Esophagus (tissue), 2 donors: ENCODE results near the gene MLYCD. TPM values are rescaled to one million over a fixed set of nuclear protein-coding genes. Genes with fewer than 3 reads are reported as not detected.
"Not testable (repeated sequence)": the region's sequence is repeated elsewhere in the genome, so short reads cannot be mapped to it uniquely, and the experiment has no call there.

ENCODE experiments used
- H3K27ac ChIP-seq, 2 donors: one replicate each; pipeline ENCODE4 v1.5.1; 2013; ENCODE audit warnings: low read depth in 2 of 2, mild to moderate bottlenecking in 2 of 2, inconsistent platforms in 1 of 2, low read length in 1 of 2, moderate library complexity in 1 of 2
- H3K27me3 ChIP-seq, 2 donors: one replicate each; pipeline ENCODE4 v1.6.1; 2013; ENCODE audit warnings: low read length in 2 of 2, control low read depth in 1 of 2, mild to moderate bottlenecking in 1 of 2; ENCODE audit not compliant: insufficient read depth in 2 of 2, control insufficient read depth in 1 of 2
- H3K36me3 ChIP-seq, 2 donors: one replicate each; pipeline ENCODE4 v1.6.1; 2013; ENCODE audit warnings: low read length in 1 of 2; ENCODE audit not compliant: control insufficient read depth in 2 of 2, insufficient read depth in 2 of 2
- H3K4me1 ChIP-seq, 2 donors: one replicate each; pipeline ENCODE4 v1.6.1; 2013; ENCODE audit warnings: low read length in 1 of 2; ENCODE audit not compliant: control insufficient read depth in 2 of 2, insufficient read depth in 2 of 2
- H3K4me3 ChIP-seq, 2 donors: one replicate each; pipeline ENCODE4 v1.5.1; 2013; ENCODE audit warnings: low read length in 2 of 2, mild to moderate bottlenecking in 2 of 2, low read depth in 1 of 2, moderate library complexity in 1 of 2
- H3K9me3 ChIP-seq, 2 donors: one replicate each; pipeline ENCODE4 v1.6.1; 2013; ENCODE audit warnings: mild to moderate bottlenecking in 2 of 2, low read depth in 1 of 2, low read length in 1 of 2, moderate library complexity in 1 of 2; ENCODE audit not compliant: control insufficient read depth in 2 of 2, insufficient read depth in 1 of 2
- WGBS, 2 donors: extraction: QIAGEN DNeasy Blood & Tissue Kit; methylation state at CpG; one replicate each; pipeline ENCODE4 v1.1.7; 2013; 5-methylcytosine and 5-hydroxymethylcytosine counted together
- polyA plus RNA-seq, 2 donors: library from polyadenylated mRNA; stranded (reverse); fragments of 200-250 nt; gene quantifications; one replicate each; pipeline ENCODE4 v1.2.3, GENCODE V29; 2013
- donor health status: healthy with polysubstance abuse.
- donor health status: Bipolar disorder and iron deficiency.

The MLYCD gene
- polyA plus RNA-seq, 2 donors, result 1.6 to 2.4 TPM

DNA sequence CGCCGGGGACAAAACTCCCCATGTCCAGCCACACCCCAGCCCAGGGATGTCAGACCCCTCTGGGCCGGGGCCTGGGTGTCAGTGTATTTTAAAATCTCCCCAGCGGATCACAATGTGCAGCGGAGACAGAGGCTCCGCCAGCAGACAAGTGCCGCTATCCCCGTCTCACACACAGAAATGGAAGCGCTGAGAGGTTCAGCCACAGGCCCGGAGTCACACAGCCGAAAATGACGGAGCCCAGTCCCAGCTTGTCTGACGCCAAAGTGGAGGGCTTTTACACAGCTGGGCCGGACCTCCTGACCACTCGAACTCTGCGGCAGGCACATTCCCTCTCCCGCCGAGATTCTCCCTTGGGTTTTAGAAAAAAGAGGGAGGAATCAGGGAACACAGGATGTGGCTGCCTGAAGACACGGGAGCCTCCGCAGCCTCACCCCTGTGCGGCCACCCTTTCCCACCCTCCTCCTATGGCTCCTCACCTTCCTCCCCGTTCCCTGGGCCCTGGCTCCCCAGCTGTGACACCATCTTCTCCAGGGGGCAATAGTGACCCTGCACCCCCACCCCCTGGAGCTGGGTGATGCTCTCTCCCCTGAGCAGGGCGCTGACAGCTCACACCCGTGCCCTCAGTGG is 47.4 kb downstream of the MLYCD start:
- Histone ChIP-seq H3K27me3 (no peaks in the 10 kb centered on the region), H3K27ac (no peak overlapping the region), H3K36me3 (no peaks in the 10 kb centered on the region), H3K4me3 (no peak overlapping the region), H3K4me1 (peaks cover 6 to 7% of the 10 kb centered on the region in 2 donors), H3K9me3 (no peaks in the 10 kb centered on the region)
- 85 to 86% methylated on average over 24 of the region's 24 CpGs for WGBS, 2 donors

- 66% methylated on average over 21 of the region's 21 CpGs for WGBS, 2 donors
- H3K27ac ChIP-seq, result no peak overlapping the region
- no peaks in the 10 kb centered on the region for H3K27me3 ChIP-seq
- no peaks in the 10 kb centered on the region for H3K9me3 ChIP-seq
- no peaks in the 10 kb centered on the region for H3K36me3 ChIP-seq
- no peak overlapping the region for H3K4me3 ChIP-seq
- H3K4me1 ChIP-seq, result peaks cover 6 to 7% of the 10 kb centered on the region in 2 donors
Measured at GRCh38 chr16:83946781-83947566, 48.1 kb downstream of the MLYCD start.

DNA sequence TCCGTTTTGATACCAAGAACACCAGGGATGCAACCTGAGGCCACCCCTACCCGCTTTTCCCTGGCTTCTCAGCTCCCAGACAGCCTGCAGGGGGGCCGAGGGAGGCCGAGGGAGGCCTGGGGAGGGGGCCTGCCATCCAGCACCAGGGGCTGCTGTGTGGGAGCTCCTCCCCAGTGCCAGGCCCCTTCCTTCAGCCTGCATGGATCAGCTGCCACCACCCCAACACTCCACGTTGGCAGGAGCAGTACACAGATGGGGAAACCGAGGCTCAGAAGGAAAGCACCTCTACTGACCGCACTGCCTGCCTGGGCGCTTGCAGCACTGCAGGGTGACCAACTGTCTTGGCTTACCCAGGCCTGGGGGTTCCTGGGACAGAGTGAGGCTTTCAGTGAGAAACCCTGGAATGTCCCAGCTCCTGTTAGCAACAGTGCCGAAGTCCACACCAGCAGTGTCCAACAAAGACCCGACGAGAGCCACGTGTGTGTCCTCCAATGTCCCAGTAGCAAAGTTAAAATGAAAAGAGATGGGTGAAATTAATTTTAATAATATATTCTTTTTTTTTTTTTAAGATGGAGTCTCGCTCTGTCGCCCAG is 48.8 kb downstream of the MLYCD start:
- H3K4me3 ChIP-seq, result no peak overlapping the region
- no peaks in the 10 kb centered on the region for H3K9me3 ChIP-seq
- WGBS, 2 donors, result 88 to 93% methylated on average over 14 of the region's 14 CpGs
- no peaks in the 10 kb centered on the region for H3K27me3 ChIP-seq
- no peaks in the 10 kb centered on the region for H3K36me3 ChIP-seq
- H3K4me1 ChIP-seq, result peaks cover 6 to 9% of the 10 kb centered on the region in 2 donors
- no peak overlapping the region for H3K27ac ChIP-seq

DNA sequence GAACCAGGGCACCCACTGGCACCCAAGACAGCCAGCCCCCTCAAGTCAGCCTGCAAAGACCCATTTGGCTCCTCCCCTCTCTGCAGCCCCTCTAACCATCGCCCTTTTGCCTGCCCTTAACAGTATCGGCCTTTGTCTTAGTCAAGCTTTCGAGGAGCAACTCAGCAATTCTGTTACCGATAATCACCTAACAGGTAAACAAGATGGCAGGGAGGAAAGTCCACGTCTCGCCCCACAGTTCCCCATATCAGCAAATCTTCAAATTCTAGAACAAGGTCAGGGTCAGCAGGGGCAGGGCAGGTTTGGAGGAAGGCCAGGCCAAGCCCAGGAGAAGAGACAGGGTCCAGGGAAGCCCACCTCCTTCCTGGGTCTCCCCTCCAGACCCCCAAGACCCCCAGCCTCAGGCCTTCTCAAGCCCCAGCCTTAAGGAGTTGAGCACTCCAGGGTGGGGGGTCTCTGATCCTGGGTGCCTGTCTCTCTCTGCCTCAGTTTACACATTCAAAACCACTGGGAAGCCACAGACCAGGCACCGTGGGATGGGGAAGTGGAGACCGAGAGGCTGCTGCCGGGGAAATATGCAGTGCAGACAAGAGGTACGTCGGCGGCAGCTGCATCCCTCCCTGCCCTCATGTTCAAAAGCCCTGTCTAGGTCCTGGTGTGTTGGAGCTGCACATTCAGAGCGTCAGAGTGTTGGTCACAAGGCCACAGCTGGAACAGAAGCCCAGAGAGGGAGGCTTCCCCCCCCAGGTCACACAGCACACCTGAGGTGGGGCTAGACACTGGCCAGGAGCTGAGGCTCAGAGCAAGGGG is 50.2 kb downstream of the MLYCD start:
- no peaks in the 10 kb centered on the region for H3K27me3 ChIP-seq
- no peak overlapping the region for H3K27ac ChIP-seq
- H3K36me3 ChIP-seq, result no peaks in the 10 kb centered on the region
- no peaks in the 10 kb centered on the region for H3K9me3 ChIP-seq
- WGBS, 2 donors, result 84 to 89% methylated on average over 13 of the region's 13 CpGs
- no peak overlapping the region for H3K4me3 ChIP-seq
- H3K4me1 ChIP-seq, result peaks cover 6 to 16% of the 10 kb centered on the region in 2 donors

- Histone ChIP-seq H3K27ac (no peak overlapping the region), H3K36me3 (no peaks in the 10 kb centered on the region), H3K4me1 (peaks cover 6 to 18% of the 10 kb centered on the region in 2 donors), H3K27me3 (no peaks in the 10 kb centered on the region), H3K9me3 (no peaks in the 10 kb centered on the region), H3K4me3 (no peak overlapping the region)
- 79 to 89% methylated on average over 5 of the region's 5 CpGs for WGBS, 2 donors
Measured at GRCh38 chr16:83949724-83950001, 50.7 kb downstream of the MLYCD start.

GRCh38 chr16:83950862-83951399 is 52.0 kb downstream of the MLYCD start:
- H3K27me3 ChIP-seq, H3K4me3 ChIP-seq, H3K9me3 ChIP-seq, H3K27ac ChIP-seq, H3K36me3 ChIP-seq: not testable (repeated sequence)
- peaks cover 6 to 19% of the 10 kb centered on the region in 2 donors for H3K4me1 ChIP-seq
- 68 to 79% methylated on average over 10 of the region's 10 CpGs for WGBS, 2 donors

DNA sequence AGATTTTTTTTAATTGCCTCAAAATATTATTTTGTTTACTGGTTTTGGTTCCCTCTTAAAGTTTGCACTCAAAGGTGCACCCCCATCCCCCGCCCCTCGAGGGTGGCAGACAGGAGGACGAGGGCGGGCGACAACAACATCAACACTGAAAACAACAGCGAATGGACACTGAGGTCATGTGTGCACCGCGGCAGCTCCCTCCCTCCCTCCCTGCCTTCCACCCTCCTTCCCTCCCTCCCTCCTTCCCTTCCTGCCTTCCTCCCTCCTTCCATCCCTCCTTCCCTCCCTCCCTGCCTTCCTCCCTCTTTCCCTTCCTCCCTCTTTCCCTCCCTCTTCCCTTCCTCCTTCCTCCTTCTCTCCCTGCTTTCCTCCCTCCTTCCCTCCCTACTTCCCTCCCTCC is 52.6 kb downstream of the MLYCD start:
- H3K36me3 ChIP-seq, result no peaks in the 10 kb centered on the region
- peaks cover 6 to 19% of the 10 kb centered on the region in 2 donors for H3K4me1 ChIP-seq
- 31 to 35% methylated on average over 8 of the region's 8 CpGs for WGBS, 2 donors
- no peak overlapping the region for H3K4me3 ChIP-seq
- H3K27ac ChIP-seq, result no peak overlapping the region
- no peaks in the 10 kb centered on the region for H3K27me3 ChIP-seq
- no peaks in the 10 kb centered on the region for H3K9me3 ChIP-seq

- 12% methylated on average over 8 of the region's 8 CpGs for WGBS, 2 donors
- Histone ChIP-seq H3K4me3 (peak overlapping the region in 1 of 2 donors; percentile 55), H3K9me3 (no peaks in the 10 kb centered on the region), H3K36me3 (no peaks in the 10 kb centered on the region), H3K4me1 (peaks cover 3 to 14% of the 10 kb centered on the region in 2 donors), H3K27ac (peak overlapping the region; percentile 62 to 80), H3K27me3 (no peaks in the 10 kb centered on the region)
Measured at GRCh38 chr16:83952587-83952939, 53.6 kb downstream of the MLYCD start.
